ENCODE data around the gene ST8SIA6. TPM values are rescaled to one million over a fixed set of nuclear protein-coding genes. Genes with fewer than 3 reads are reported as not detected.

ST8SIA6 gene
- total and polyA plus RNA-seq, 7 experiments from 2014 or later = 0.08 to 2.5 (median 0.56) TPM

Other genes starting within 250 kb of the ST8SIA6 start
- 1,000 to 10,000 TPM in 3 of 5 experiments, 100 to 1,000 TPM in 2; 498 to 2,181 (median 1,002) TPM for gene VIM, start 226.4 kb downstream of the ST8SIA6 start, total RNA-seq
- gene VIM, start 226.4 kb downstream of the ST8SIA6 start, polyA plus RNA-seq = 100 to 1,000 TPM; 399 to 546 TPM
- gene HACD1, start 162.8 kb upstream of the ST8SIA6 start, total RNA-seq = 1 to 10 TPM in 1 of 5 experiments, under 1 TPM in 2, not detected in 2; 0.24 to 1.6 (median 0.80) TPM
- 1 to 10 TPM in 1 of 2 donors, not detected in 1; 1.5 TPM for gene HACD1, start 162.8 kb upstream of the ST8SIA6 start, polyA plus RNA-seq
- gene STAM, start 189.6 kb upstream of the ST8SIA6 start, total RNA-seq = 10 to 100 TPM; 18.3 to 25.4 (median 19.6) TPM
- gene STAM, start 189.6 kb upstream of the ST8SIA6 start, polyA plus RNA-seq = 10 to 100 TPM; 11.9 to 13.6 TPM